ENCODE results near the gene SIPA1.

The SIPA1 gene, protein sequence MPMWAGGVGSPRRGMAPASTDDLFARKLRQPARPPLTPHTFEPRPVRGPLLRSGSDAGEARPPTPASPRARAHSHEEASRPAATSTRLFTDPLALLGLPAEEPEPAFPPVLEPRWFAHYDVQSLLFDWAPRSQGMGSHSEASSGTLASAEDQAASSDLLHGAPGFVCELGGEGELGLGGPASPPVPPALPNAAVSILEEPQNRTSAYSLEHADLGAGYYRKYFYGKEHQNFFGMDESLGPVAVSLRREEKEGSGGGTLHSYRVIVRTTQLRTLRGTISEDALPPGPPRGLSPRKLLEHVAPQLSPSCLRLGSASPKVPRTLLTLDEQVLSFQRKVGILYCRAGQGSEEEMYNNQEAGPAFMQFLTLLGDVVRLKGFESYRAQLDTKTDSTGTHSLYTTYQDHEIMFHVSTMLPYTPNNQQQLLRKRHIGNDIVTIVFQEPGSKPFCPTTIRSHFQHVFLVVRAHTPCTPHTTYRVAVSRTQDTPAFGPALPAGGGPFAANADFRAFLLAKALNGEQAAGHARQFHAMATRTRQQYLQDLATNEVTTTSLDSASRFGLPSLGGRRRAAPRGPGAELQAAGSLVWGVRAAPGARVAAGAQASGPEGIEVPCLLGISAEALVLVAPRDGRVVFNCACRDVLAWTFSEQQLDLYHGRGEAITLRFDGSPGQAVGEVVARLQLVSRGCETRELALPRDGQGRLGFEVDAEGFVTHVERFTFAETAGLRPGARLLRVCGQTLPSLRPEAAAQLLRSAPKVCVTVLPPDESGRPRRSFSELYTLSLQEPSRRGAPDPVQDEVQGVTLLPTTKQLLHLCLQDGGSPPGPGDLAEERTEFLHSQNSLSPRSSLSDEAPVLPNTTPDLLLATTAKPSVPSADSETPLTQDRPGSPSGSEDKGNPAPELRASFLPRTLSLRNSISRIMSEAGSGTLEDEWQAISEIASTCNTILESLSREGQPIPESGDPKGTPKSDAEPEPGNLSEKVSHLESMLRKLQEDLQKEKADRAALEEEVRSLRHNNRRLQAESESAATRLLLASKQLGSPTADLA

DNA sequence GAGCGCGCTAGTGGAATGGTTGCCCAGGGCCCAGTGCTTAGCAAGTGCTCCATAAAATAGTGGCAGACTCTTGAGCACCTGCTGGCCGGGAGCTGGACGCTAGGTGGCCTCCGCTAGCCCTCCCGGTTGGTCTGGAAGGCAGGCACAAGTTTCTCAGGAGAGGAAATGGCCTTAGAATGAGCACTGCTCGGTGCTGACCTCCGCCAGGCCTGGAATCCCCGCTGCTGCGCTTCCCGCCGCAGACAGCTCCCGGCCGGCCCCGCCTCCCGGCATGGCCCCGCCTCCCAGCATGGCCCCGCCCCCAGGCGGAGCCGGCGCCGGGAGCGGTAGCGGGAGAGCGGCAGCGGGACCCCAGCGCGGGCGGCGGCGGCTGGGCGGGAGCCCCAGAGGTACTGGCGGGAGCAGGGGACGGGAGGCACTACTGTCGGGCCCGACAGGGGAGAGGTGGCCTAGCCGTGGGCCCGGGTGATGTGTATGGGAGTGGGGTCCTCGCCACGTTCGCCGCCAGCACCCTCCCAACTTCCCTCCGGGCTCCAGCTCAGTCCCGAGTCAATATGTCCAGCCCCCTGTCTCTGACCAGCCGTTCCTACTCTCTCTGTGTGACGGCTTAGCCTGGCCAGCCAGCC is at the start of gene SIPA1:
Gene SIPA1 (plus strand): TSS at position 308 of the 626 bp plus-strand sequence. CDS start 2,821 bp downstream, outside the sequence.
- peak; percentile 92 for DNase-seq

DNA sequence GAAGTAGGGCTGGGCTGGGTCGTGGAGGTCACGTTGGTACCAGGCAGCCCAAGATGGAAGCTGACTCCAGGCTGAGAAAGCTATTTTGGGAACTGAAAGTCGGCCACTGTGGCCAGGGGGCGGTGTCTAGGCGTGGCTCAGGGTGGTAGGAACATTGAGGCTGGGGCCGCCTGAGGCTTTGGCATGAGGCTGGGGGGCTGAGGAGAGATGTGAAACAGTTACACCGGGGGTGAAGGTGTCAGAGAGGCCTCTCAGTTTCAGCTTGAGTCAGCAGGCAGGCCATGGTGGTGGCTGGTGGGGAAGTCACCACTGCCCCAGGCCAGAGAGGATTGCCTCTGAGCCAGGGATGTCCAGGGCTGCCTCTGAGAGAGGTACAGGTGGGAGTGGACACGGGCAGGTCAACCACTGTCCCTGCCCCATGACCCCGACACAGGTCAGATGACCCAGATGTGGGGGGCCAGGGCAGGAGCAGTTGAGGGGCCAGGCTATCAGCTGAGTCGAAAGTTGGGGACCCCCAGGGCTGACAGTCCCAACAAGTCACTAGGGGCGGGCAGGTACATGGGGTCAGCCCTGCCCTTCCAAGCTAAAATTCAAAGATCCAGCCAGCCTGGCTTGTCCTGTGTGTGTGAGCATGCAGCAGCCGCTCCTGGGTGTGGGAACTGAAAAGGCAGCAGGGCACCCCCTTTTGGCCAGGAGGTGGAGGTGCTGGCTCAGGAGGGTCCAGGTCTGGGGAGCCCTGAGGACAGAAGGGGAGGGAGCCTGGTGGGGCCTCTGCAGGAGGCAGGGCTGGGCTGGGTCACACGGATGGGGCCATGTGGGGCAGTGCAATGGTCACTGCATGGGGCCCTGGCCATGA is 49.5 kb upstream of the SIPA1 start:
- peak; percentile 29 for DNase-seq

DNA sequence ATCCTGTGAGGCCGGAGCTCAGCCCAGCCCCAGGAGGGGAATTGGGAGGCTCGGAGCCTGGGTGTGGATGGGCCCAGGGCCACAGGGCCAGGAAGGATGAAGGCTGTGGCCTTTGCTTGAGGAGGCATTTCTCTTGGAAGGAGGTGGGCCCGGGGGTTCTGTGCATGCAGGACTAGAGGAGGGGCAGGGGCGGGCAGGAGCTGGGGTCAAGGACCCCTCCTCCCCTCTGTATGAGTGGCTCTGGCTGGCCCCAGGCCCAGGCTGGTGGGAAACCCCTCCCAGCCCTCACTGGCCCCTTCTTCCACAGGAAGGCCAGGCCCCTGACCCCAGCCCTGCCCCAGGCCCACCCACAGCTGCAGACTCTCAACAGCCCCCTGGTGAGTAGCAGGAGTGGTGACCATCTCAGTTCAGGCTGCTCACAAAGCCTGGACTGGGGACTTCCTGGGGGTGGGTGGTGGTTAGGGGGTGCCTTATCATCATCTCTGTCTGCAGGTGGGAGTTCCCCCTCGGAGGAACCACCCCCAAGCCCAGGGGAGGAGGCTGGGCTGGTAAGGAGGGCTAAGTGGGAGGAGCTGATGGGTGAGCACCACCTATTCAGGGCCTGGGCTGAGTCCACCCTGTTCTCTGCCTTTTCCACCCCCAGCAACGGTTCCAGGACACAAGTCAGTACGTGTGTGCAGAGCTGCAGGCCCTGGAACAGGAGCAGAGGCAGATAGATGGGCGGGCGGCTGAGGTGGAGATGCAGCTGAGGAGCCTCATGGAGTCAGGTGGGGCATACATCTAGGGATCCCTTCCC is 48.3 kb upstream of the SIPA1 start:
- DNase-seq, result no peak

DNA sequence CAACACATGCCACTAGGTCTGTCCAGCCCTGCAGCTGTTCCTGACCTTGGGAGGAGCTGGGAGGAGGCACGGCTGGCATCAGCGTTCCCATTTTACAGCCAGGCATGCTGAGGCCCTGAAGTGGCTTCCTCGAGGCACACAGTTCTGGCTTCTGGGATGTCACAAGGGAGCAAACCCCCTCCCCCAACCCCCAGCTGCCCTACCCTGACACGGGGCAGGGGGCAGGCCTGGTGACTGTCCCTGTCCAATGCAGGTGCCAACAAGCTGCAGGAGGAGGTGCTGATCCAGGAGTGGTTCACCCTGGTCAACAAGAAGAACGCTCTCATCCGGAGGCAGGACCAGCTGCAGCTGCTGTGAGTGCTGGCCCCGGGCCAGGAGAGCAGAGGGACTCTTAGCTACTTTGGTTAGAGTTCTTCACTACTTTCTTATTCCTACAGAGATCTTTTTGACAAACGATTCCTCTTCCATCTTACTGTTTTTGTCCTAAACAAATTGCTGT is 47.6 kb upstream of the SIPA1 start:
- peak; percentile 35 for DNase-seq

DNA sequence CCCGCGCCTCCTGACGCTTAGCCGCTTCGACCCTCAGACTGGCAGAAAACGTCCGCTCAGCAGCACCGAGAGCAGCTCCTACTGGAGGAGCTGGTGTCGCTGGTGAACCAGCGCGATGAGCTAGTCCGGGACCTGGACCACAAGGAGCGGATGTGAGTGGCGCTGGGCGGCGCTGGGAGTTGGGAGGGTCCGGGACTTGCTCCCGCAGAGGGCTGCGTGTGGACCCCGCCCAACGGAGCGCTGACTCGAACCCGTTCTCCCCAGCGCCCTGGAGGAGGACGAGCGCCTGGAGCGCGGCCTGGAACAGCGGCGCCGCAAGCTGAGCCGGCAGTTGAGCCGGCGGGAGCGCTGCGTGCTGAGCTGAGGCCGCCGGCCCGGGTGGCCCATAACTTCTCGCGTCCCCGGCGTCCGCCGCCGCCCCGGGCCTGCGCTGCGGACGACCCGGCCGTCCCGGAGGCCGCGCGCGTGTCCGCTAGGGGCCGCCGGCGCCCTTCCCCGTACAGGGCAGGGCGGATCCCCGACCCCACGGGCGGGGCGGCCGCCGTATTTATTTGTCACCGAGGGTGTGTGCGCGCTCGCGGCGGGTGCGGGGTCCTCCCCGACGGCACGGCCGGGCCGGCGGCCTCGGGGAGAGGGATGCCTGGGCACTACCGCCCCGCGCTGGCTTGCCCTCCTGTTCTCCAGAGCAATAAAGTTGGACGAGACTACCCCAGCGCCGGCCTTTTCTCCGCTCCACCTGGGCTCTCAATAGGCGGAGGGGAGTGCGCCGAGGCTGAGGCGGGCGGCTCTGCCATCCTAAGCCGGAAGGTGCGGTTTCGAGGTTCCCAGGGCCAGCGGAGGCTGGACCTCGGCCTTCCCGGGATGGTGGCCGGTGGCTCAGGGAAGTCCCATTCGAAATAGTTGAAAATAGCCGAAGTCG is 45.7 kb upstream of the SIPA1 start:
- DNase-seq, result peak; percentile 73

DNA sequence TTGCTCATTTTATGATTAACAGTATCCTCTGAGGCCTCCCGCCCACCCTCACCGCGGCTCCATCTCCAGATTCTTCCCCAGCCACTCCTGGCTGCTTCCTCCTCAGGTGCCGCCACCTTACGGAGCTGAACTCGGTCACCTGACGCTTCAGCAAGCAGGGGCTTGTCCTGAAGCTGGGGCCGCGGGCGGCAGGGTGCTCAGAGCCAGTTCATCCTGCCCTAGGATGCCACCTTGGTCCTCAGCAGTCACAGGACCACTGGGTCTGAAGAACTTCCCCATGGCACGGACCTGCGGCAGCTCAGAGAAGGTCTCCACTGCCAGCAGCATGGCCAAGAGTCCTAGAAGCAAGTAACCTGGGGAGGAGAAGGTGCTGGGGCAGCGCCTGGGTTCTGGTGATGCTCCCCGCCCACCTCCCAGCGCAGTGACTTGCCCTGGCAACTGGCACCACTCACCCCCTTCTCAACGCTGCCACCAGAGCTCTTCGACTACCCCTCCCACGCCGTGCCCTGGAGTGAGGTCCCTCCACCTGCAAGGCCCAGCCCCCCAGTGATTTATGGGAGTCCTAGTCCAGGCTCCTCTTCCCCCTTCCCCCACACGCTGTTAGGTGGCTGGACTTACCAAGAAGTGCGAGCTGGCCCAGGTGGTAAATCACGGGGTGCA is 44.9 kb upstream of the SIPA1 start:
- DNase-seq, result no peak

DNA sequence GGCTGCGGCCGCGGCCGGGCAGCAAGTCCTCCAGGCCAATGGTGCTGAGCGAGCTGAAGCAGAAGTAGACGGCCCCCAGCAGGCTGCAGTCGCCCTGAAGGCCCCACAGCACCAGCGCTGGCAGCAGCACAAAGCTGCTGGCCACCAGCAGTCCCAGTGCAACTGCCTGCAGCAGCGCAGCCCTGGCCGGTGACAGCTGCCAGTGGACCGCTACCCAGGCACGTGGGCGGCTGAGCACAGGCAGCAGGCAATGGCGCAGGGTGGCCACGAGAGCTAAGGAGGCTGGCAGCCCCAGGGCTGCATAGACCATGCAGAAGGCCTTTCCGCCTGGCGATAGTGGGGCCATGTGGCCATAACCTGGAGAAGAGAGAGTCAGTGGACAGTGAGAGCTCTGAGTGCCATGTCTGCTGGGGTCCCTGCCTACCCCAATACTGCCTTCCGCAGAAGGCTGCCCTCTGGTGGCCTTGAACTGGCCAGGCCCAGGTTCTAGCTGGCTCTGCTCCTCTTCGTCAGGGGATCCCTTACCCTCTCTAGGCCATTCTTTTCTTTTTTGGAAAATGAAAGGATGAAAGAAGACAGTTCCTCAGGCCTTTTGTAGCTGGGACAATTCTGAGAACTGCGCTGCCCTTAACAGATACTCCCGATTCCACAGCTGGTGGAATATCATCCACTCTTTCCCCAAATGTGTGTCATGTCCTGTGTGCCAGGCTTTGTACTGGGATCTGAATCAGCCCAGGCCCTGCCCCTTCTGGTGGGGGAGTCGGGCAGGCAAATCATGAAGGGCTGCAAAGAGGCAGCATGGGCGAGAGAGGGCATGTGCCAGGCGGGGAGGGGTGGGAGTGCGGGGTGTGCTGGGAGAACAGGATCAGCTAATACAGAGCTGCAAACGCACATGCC is 44.1 kb upstream of the SIPA1 start:
- DNase-seq, result peak; percentile 49

DNA sequence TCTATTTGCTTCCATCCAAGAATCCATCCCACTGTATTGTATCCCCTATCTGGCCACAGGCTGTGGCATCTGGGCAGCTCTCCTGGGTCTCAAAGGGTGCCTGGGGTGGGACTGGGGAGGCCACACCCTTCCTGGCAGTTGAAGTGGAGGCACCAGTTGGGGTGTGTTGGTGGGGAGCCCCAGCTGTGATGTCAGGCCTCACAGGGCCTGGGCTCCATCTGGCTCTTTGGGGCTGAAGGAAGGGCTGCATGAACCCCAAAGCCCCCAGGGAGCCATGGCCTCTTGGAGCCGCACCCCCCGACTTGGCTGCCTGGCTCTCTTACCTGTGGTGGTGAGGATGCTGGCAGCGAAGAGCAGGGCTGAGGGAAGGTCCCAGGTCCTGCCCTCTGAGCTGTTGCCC is 42.8 kb upstream of the SIPA1 start:
- DNase-seq, result no peak

DNA sequence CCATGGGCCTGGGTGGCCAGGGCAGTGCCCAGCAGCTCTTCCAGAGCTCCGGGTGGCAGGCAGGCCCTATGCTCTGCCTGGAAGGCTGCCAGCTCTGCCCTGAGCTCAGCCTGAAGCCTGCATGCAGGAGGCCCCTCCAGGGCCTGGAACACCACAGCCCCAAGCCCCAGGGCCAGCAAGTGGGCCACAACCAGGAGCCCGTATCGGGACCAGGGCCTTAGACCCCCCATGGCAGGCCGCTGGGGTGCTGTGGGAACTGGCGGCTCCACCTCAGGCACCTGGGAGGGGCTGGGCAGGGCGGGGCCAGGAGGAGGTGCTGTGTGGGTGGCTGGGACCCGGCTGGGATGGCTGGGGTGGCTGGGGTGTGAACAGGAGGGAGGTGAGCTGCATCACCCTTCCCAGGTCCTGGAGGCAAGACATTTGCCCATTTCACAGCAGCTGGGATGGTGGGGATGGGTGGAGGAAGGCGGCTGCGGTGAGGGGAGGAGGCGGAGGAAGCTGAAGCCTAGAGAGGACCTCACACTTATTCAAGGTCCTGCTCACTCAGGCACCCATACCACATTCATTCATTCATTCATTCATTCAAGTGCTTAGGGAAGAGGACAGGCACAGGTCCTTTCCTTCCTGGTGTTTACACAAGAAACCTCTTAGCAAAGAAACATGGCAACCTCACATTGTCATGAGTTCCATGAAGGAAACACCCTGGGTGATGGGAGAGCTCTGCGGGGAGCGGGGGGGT is 42.2 kb upstream of the SIPA1 start, which contains the start of gene KCNK7:
Gene KCNK7 (minus strand): TSS at position 258 of the 739 bp plus-strand sequence. CDS start 28 bp downstream, at position 230.
- DNase-seq, result no peak

DNA sequence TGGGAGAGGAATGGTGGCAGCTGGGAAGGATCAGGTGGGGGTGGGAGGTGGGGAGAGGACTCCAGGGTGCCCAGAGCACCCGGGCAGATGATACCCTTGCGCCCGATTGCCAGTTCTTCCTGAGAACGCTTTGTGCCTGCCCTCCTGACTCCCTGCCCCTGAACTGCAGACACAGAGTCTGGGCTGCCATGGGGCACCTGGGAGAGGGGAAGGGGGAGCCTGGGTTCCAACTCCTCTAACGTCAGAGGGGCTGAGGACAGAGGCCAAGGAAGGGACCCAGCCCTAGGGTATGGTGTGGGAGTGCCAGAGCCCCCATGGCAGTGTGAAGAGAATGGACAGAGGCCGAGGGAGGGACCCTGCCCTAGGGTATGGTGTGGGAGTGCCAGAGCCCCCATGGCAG is 41.4 kb upstream of the SIPA1 start:
- DNase-seq, result no peak

DNA sequence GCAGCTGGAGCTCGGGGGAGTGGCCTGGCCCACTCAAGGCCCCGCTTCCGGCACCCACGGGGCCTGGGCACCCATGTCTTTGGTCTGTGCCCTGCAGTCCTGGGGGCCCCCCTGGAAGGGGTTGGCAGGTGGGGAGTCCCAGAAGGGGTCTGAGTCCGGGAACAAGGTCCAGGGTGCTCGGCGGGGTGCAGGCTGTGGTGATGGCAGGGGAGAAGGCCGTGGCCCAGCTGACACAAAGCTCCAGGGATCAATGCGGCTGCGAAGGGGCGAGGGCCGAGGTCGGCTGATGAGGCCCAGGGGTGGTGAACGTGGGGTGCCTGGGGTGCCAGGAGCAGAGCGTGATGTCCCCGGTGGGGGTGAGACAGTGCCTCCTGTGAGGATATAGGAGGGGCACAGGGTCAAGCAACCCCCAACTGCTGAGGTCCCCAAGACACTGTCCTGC is 39.6 kb upstream of the SIPA1 start:
- DNase-seq, result no peak

DNA sequence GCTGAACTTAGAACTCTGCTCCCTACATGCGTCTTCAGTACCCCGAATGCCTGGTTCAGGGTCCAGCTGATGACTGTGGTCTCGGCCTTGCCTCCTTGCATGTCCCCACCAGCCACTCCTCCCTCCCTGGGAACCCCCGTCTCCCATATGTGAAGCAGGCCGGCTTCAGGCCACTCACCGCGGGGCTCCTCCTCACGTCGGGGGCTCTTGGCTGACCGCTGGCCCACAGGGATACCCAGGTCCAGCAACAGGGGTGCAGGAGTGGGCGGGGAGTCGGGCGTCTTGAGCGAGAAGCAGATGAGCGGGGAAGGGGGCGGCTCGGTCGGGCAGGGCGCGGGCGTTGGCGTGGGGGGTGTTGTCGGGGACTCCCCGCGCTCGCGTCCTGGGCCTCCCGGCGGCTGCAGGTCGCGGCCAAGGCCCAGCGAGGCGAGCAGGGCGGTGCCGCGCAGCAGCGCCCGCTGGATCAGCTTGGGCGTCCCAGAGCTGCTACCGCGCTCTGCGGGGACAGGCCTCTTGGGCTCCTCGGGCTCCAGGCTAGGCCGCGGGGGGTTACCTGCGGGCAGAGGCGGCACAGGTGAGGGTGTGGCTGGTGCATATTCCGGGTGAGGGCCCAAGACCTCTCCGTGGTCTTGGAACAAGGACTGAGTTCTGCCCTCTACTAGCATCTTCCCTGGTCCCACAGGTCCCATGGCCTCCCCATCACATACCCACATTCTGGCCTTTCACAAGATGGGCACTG is 38.5 kb upstream of the SIPA1 start:
- DNase-seq, result no peak

DNA sequence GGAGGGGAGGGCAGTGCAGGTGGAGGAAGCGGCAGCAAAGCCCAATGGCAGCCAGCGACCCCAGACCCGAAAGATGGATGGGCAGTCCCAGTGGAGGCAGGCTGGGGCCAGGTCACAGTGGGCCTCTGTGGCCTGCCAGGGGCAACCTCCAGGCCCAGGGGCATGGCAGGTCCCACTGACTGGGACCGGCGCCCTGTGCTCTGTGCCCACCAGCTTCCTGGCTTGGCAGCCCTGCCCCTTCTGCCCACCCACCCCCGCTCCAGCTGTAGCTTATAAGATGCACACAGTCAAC is 38.0 kb upstream of the SIPA1 start:
- DNase-seq, result no peak

DNA sequence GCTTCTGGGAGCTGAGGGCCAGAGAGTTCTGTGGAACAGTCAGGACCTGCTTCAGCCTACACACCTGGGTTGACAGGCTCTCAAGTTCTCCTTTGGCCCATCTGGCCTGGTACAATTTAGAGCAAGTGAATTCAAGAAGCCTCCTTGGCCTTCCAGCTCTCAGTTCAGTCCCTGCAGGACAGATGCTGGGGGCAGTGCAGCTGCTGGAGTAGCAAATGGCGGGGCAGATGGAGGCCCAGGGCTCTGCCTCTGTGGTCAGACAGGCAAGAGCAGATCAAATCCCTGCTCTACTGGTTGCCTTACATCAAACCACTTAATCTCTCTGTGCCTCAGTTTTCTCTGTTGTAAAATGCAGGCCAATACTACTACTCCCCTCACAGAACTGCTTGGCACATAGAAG is 33.6 kb upstream of the SIPA1 start:
- no peak for DNase-seq

DNA sequence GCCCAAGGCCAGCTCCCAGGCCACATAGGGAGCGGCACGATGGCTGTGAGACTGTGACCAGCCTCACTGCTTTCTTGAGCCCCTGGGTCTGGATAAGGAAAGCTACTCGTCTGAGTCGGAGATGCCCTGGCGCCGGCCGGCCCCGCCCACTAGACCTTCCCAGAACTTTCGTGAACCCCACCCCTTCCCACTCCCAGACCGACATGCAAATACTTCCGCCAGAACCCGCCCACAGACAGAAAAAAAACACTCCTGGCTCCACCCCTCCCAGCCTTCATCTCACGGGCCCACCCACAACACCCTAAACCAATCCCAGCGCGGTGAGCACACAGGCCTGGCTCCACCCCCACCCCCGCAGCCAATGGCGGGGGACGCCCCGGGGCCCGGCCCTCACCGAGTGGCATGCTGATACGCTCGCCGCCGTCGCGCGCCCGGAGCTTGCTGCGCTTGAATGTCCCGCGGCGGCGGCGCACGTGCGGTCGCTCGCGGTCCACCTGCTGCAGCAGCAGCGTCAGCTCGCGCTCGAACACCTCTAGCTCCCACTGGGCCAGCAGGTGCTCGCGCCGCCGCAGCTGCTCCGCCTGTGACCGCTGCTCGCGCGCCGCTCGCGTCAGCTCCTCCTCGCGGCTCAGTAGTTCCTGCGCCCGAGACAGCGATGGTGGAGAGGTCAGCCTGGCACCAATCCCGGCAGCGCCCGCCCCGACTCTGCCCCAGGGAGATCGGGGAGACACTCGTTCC is 30.9 kb upstream of the SIPA1 start:
- DNase-seq, result peak; percentile 97

Measured in eye (tissue), 1 donor.